ENCODE data around the gene KRT76. TPM values are rescaled to one million over a fixed set of nuclear protein-coding genes. Genes with fewer than 3 reads are reported as not detected.

KRT76 gene
- total RNA-seq (2014; rRNA removed; shearing (Covaris generic)): 0.19 TPM in 1 of 2 replicates, not detected in the other

GRCh38 chr12:52776913-52777395 lies at the start of gene KRT76:
Gene KRT76 (minus strand): TSS chr12:52777345. CDS start chr12:52777291, 54 bp downstream.

GRCh38 chr12:52813885-52814709 lies 37.0 kb upstream of the KRT76 start, which contains the start of gene KRT4:
Gene KRT4 (minus strand): TSS chr12:52814116. CDS start chr12:52814058, 58 bp downstream.

GRCh38 chr12:52795694-52796428 lies 18.7 kb upstream of the KRT76 start, which contains the start of gene KRT3:
Gene KRT3 (minus strand): TSS chr12:52796117. CDS start chr12:52796042, 75 bp downstream.

Small RNA genes lying within 50 kb of the gene (small RNA-seq; reads per million reads assigned to genes)
- gene AC107016.2: not detected

Other genes with a start within 250 kb of the KRT76 start
- not detected in 2 replicates for gene KRT71, start 224.2 kb downstream of the KRT76 start, total RNA-seq (2014; rRNA removed; shearing (Covaris generic))
- gene KRT74, start 203.5 kb downstream of the KRT76 start, total RNA-seq (2014; rRNA removed; shearing (Covaris generic)): not detected in 2 replicates
- not detected in 2 replicates for gene KRT72, start 175.9 kb downstream of the KRT76 start, total RNA-seq (2014; rRNA removed; shearing (Covaris generic))
- gene KRT73, start 158.8 kb downstream of the KRT76 start, total RNA-seq (2014; rRNA removed; shearing (Covaris generic)): not detected in 2 replicates
- gene KRT2, start 125.1 kb downstream of the KRT76 start, total RNA-seq (2014; rRNA removed; shearing (Covaris generic)): not detected in 2 replicates
- gene KRT1, start 96.9 kb downstream of the KRT76 start, total RNA-seq (2014; rRNA removed; shearing (Covaris generic)): not detected in 2 replicates
- gene KRT77, start 73.8 kb downstream of the KRT76 start, total RNA-seq (2014; rRNA removed; shearing (Covaris generic)): not detected in 2 replicates
- not detected in 2 replicates for gene KRT3, start 18.8 kb upstream of the KRT76 start, total RNA-seq (2014; rRNA removed; shearing (Covaris generic))
- not detected in 2 replicates for gene KRT4, start 36.8 kb upstream of the KRT76 start, total RNA-seq (2014; rRNA removed; shearing (Covaris generic))
- 0.34 and 0.41 TPM in 2 replicates for gene KRT79, start 57.0 kb upstream of the KRT76 start, total RNA-seq (2014; rRNA removed; shearing (Covaris generic))
- not detected in 2 replicates for gene KRT78, start 71.6 kb upstream of the KRT76 start, total RNA-seq (2014; rRNA removed; shearing (Covaris generic))
- gene KRT8, start 127.7 kb upstream of the KRT76 start, total RNA-seq (2014; rRNA removed; shearing (Covaris generic)): 32.2 and 33.6 TPM in 2 replicates
- 625 and 633 TPM in 2 replicates for gene KRT18, start 171.8 kb upstream of the KRT76 start, total RNA-seq (2014; rRNA removed; shearing (Covaris generic))
- 878 and 984 TPM in 2 replicates for gene EIF4B, start 229.1 kb upstream of the KRT76 start, total RNA-seq (2014; rRNA removed; shearing (Covaris generic))